ENCODE data around the gene GARIN5A. TPM values are rescaled to one million over a fixed set of nuclear protein-coding genes. Genes with fewer than 3 reads are reported as not detected.

The GARIN5A gene
- total and polyA plus RNA-seq, 2 experiments from 2014 or later, result 13.3 to 25.0 TPM

GRCh38 chr19:50466706-50467039, 10.0 kb downstream of the GARIN5A start:
- no peaks in the 10 kb centered on the region for H3K9me2 ChIP-seq (ENCODE audit: insufficient read depth)
- Mint-ChIP-seq H3K9me3 (peaks cover 97% of the 10 kb centered on the region), H3K27ac (no peak overlapping the region), H3K4me1 (no peaks in the 10 kb centered on the region), H3K27me3 (ENCODE audit: insufficient read depth, low read depth, poor library complexity) (peaks cover 10% of the 10 kb centered on the region), H3K4me3 (no peak overlapping the region), H3K36me3 (ENCODE audit: low read depth) (peaks cover 41% of the 10 kb centered on the region)
- H3K79me2 ChIP-seq (replicated peaks; ENCODE audit: insufficient read depth), result no peaks in the 10 kb centered on the region
- TF ChIP-seq ZNF462 (CRISPR knock-in tag; IDR thresholded peaks at IDR 0.05), result no peak
- H3K4me1 ChIP-seq (ENCODE audit: insufficient read depth), result 0 out of 2 replicates have a peak, but pooled peaks cover 3% of the 10 kb centered on the region
- no peaks in the 10 kb centered on the region for H3K36me3 ChIP-seq (ENCODE audit: insufficient read depth)
- H3K4me2 ChIP-seq, result no peak overlapping the region
- H3K27me3 ChIP-seq (ENCODE audit: insufficient read depth), result no peaks in the 10 kb centered on the region
- H3F3A ChIP-seq (replicated peaks; ENCODE audit: low read depth), result peaks cover 3% of the 10 kb centered on the region
- H2AFZ ChIP-seq, result no peak overlapping the region
- DNase-seq (ENCODE audit: low spot score) (no peak), ATAC-seq (no peak)
- H3K4me3 ChIP-seq, result no peak overlapping the region
- no peaks in the 10 kb centered on the region for H4K20me1 ChIP-seq (replicated peaks; ENCODE audit: insufficient read depth)
- no peak overlapping the region for H3K27ac ChIP-seq (ENCODE audit: low read depth)

GRCh38 chr19:50465986-50466705, 10.5 kb downstream of the GARIN5A start:
- Histone ChIP-seq H2AFZ (no peak overlapping the region), H3K79me2 (replicated peaks; ENCODE audit: insufficient read depth) (no peaks in the 10 kb centered on the region), H3K4me2 (peak overlapping the region; percentile 52; the same call in 1 of the 2 replicates), H3K27me3 (ENCODE audit: insufficient read depth) (no peaks in the 10 kb centered on the region), H3K27ac (ENCODE audit: low read depth) (no peak overlapping the region), H3K36me3 (ENCODE audit: insufficient read depth) (no peaks in the 10 kb centered on the region), H3K4me1 (ENCODE audit: insufficient read depth) (0 out of 2 replicates have a peak, but pooled peaks cover 3% of the 10 kb centered on the region), H3F3A (replicated peaks; ENCODE audit: low read depth) (no peaks in the 10 kb centered on the region), H4K20me1 (replicated peaks; ENCODE audit: insufficient read depth) (no peaks in the 10 kb centered on the region), H3K4me3 (peak overlapping the region; percentile 9; the same call in 1 of the 2 replicates), H3K9me2 (ENCODE audit: insufficient read depth) (no peaks in the 10 kb centered on the region)
- Mint-ChIP-seq H3K4me3 (no peak overlapping the region), H3K36me3 (ENCODE audit: low read depth) (peaks cover 42% of the 10 kb centered on the region), H3K4me1 (no peaks in the 10 kb centered on the region), H3K27me3 (ENCODE audit: insufficient read depth, low read depth, poor library complexity) (peaks cover 10% of the 10 kb centered on the region), H3K9me3 (peaks cover 97% of the 10 kb centered on the region), H3K27ac (no peak overlapping the region)
- ATAC-seq (peak; percentile 56), DNase-seq (ENCODE audit: low spot score) (peak; percentile 88)
- TF ChIP-seq STAT1 (IDR thresholded peaks at IDR 0.05; ENCODE audit: unreplicated experiment), result no peak
- TF ChIP-seq CTCF (conservative IDR thresholded peaks at IDR 0.05; ENCODE audit: low read depth in 2 of 2), result peak; percentile 62 to 71
